Measurements from ENCODE around the gene SETDB2. TPM values are rescaled to one million over a fixed set of nuclear protein-coding genes. Genes with fewer than 3 reads are reported as not detected.

Gene SETDB2
- total RNA-seq, 1 experiment from 2014 or later: 2.7 TPM

- Histone ChIP-seq H3K9ac (ENCODE audit: low read length) (no peak overlapping the region), H3F3A (ENCODE audit: low read length, unreplicated experiment) (no peaks in the 10 kb centered on the region), H3K9me2 (replicated peaks; ENCODE audit: low read length) (no peaks in the 10 kb centered on the region), H3K4me2 (ENCODE audit: low read length) (no peak overlapping the region), H3K4me3 (ENCODE audit: low read length) (no peak overlapping the region), H3K4me1 (ENCODE audit: insufficient read depth, low read length) (no peaks in the 10 kb centered on the region), H3K27ac (ENCODE audit: low read length) (no peak overlapping the region), H3K36me3 (ENCODE audit: low read depth, low read length) (no peaks in the 10 kb centered on the region), H4K20me1 (ENCODE audit: low read length) (no peaks in the 10 kb centered on the region), H3K27me3 (ENCODE audit: low read length) (no peaks in the 10 kb centered on the region), H2AFZ (ENCODE audit: low read length) (no peak overlapping the region), H3K9me3 (ENCODE audit: low read length) (no peaks in the 10 kb centered on the region), H3K79me2 (ENCODE audit: low read length) (no peaks in the 10 kb centered on the region)
- CTCF ChIA-PET: no interaction called here
- no peak for ATAC-seq
- TF ChIP-seq EZH2phosphoT487 (IDR thresholded peaks at IDR 0.05; ENCODE audit: borderline replicate concordance, low read length): no peak
- no peak for TF ChIP-seq EZH2 (IDR thresholded peaks at IDR 0.05; ENCODE audit: low read length, unreplicated experiment)
- TF ChIP-seq, protein P1, sequence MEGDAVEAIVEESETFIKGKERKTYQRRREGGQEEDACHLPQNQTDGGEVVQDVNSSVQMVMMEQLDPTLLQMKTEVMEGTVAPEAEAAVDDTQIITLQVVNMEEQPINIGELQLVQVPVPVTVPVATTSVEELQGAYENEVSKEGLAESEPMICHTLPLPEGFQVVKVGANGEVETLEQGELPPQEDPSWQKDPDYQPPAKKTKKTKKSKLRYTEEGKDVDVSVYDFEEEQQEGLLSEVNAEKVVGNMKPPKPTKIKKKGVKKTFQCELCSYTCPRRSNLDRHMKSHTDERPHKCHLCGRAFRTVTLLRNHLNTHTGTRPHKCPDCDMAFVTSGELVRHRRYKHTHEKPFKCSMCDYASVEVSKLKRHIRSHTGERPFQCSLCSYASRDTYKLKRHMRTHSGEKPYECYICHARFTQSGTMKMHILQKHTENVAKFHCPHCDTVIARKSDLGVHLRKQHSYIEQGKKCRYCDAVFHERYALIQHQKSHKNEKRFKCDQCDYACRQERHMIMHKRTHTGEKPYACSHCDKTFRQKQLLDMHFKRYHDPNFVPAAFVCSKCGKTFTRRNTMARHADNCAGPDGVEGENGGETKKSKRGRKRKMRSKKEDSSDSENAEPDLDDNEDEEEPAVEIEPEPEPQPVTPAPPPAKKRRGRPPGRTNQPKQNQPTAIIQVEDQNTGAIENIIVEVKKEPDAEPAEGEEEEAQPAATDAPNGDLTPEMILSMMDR (conservative IDR thresholded peaks at IDR 0.05; ENCODE audit: low read depth, low read length): no peak
- no TSS peak for BruUV-seq (replicated peaks)
- no peak for DNase-seq
- intact Hi-C loops (cut with micrococcal nuclease): no loop called here
- POLR2A ChIA-PET (ENCODE audit: unreplicated experiment): no interaction called here
Measured at GRCh38 chr13:49419276-49419675, 24.8 kb upstream of the SETDB2 start.

DNA sequence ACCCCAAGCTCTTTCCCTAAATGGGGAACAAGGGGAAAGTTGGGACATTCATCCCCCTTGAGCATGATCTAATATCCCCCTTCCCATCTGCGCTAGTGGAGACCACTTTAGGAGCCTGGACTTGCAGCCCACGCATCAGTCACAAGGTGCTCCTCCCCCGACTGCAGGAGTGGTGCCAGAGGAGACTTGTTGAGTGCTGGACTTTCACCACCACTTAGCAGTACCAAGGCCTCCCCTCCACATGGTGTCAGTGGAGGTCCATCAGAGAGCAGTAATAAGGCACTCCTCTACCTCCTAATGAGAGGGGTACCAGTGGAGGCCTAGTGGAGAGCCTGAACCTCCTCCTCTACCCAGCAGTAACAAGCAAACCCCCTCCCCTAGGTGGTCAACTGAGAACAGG is 22.7 kb upstream of the SETDB2 start:
- Histone ChIP-seq H3K4me3 (ENCODE audit: low read length) (no peak overlapping the region), H3K27ac (ENCODE audit: low read length) (no peak overlapping the region), H3K9me2 (replicated peaks; ENCODE audit: low read length) (no peaks in the 10 kb centered on the region), H3F3A (ENCODE audit: low read length, unreplicated experiment) (no peaks in the 10 kb centered on the region), H3K27me3 (ENCODE audit: low read length) (no peaks in the 10 kb centered on the region), H3K4me2 (ENCODE audit: low read length) (no peak overlapping the region), H3K9me3 (ENCODE audit: low read length) (no peaks in the 10 kb centered on the region), H3K36me3 (ENCODE audit: low read depth, low read length) (no peaks in the 10 kb centered on the region), H3K79me2 (ENCODE audit: low read length) (no peaks in the 10 kb centered on the region), H3K9ac (ENCODE audit: low read length) (no peak overlapping the region), H2AFZ (ENCODE audit: low read length) (no peak overlapping the region), H3K4me1 (ENCODE audit: insufficient read depth, low read length) (no peaks in the 10 kb centered on the region), H4K20me1 (ENCODE audit: low read length) (no peaks in the 10 kb centered on the region)
- no TSS peak for BruUV-seq (replicated peaks)
- peak; percentile 29 for DNase-seq
- intact Hi-C loops (cut with micrococcal nuclease): no loop called here
- ChIA-PET CTCF (no interaction called here), POLR2A (ENCODE audit: unreplicated experiment) (no interaction called here)
- ATAC-seq: peak; percentile 60; the same call in 1 of the 2 replicates
- TF ChIP-seq, protein P1 (conservative IDR thresholded peaks at IDR 0.05; ENCODE audit: low read depth, low read length): peak; percentile 46
- TF ChIP-seq EZH2 (IDR thresholded peaks at IDR 0.05; ENCODE audit: low read length, unreplicated experiment): no peak

GRCh38 chr13:49424011-49424560 is 20.0 kb upstream of the SETDB2 start:
- no TSS peak for BruUV-seq (replicated peaks)
- no peaks in the 10 kb centered on the region for H3K36me3 ChIP-seq (ENCODE audit: low read depth, low read length)
- H3K4me1 ChIP-seq (ENCODE audit: insufficient read depth, low read length): no peaks in the 10 kb centered on the region
- H3K9me3 ChIP-seq (ENCODE audit: low read length): no peaks in the 10 kb centered on the region
- TF ChIP-seq, protein P1 (conservative IDR thresholded peaks at IDR 0.05; ENCODE audit: low read depth, low read length): no peak
- DNase-seq: no peak
- H3K27ac ChIP-seq (ENCODE audit: low read length): no peak overlapping the region
- H3K4me3 ChIP-seq (ENCODE audit: low read length): no peak overlapping the region
- CTCF ChIA-PET: no interaction called here
- H4K20me1 ChIP-seq (ENCODE audit: low read length): no peaks in the 10 kb centered on the region
- H2AFZ ChIP-seq (ENCODE audit: low read length): no peak overlapping the region
- intact Hi-C loops (cut with micrococcal nuclease): no loop called here
- no peaks in the 10 kb centered on the region for H3K79me2 ChIP-seq (ENCODE audit: low read length)
- no peaks in the 10 kb centered on the region for H3K27me3 ChIP-seq (ENCODE audit: low read length)
- ATAC-seq: no peak
- no peaks in the 10 kb centered on the region for H3K9me2 ChIP-seq (replicated peaks; ENCODE audit: low read length)
- no peak overlapping the region for H3K4me2 ChIP-seq (ENCODE audit: low read length)
- H3K9ac ChIP-seq (ENCODE audit: low read length): no peak overlapping the region
- POLR2A ChIA-PET (ENCODE audit: unreplicated experiment): no interaction called here
- H3F3A ChIP-seq (ENCODE audit: low read length, unreplicated experiment): no peaks in the 10 kb centered on the region

All from PC-3 (cell line).